GM12872 (cell line): Measurements from ENCODE around the gene TMEM115.

Experiments used
- CTCF ChIP-seq: IDR thresholded peaks from 3 replicates; pipeline ENCODE4 v1.5.1; 2011; ENCODE audit warnings: low read depth, mild to moderate bottlenecking, low read length, moderate library complexity; ENCODE audit not compliant: insufficient read depth

The TMEM115 gene

GRCh38 chr3:50350213-50350526 lies 9.2 kb downstream of the TMEM115 start:
- no peak for TF ChIP-seq CTCF

GRCh38 chr3:50347187-50347813 lies 12.0 kb downstream of the TMEM115 start:
- TF ChIP-seq CTCF, result peak; percentile 66

GRCh38 chr3:50345586-50346234 lies 13.6 kb downstream of the TMEM115 start, which contains the start of gene ZMYND10:
Gene ZMYND10 (minus strand): TSS chr3:50345732. CDS start chr3:50345579, 153 bp downstream.
- TF ChIP-seq CTCF, result no peak

- TF ChIP-seq CTCF, result no peak
Observed at GRCh38 chr3:50345008-50345407, 14.3 kb downstream of the TMEM115 start.

- no peak for TF ChIP-seq CTCF
Observed at GRCh38 chr3:50342813-50343633, 16.3 kb downstream of the TMEM115 start.

- TF ChIP-seq CTCF, result no peak
Observed at GRCh38 chr3:50341996-50342650, 17.2 kb downstream of the TMEM115 start.

- no peak for TF ChIP-seq CTCF
Observed at GRCh38 chr3:50341537-50341936, 17.8 kb downstream of the TMEM115 start.
